Neural progenitor cell (in vitro differentiated cells): ENCODE measurements around the gene TAF4. TPM values are rescaled to one million over a fixed set of nuclear protein-coding genes. Genes with fewer than 3 reads are reported as not detected.
"Not testable (repeated sequence)": the region's sequence is repeated elsewhere in the genome, so short reads cannot be mapped to it uniquely, and the experiment has no call there.

Experiments
- DNase-seq: peaks from one replicate; pipeline ENCODE4 v3.0.0-alpha.2; 2016; ENCODE audit warnings: low spot score
- H2AFZ ChIP-seq: fragments of 200-600 bp; sonication (generic); replicated peaks from 2 replicates; pipeline ENCODE4 v1.6.1; 2016; ENCODE audit warnings: antibody characterized with exemption
- H3F3A ChIP-seq: fragments of 200-600 bp; sonication (generic); 2 replicates; pipeline ENCODE4 v1.6.1; 2016; ENCODE audit warnings: antibody characterized with exemption, low read depth
- H3K27ac ChIP-seq: fragments of 200-600 bp; sonication (generic); 2 replicates; pipeline ENCODE4 v1.5.1; 2016; ENCODE audit warnings: mild to moderate bottlenecking
- H3K27me3 ChIP-seq: fragments of 200-600 bp; sonication (generic); 2 replicates; pipeline ENCODE4 v1.6.1; 2016; ENCODE audit warnings: mild to moderate bottlenecking, moderate library complexity
- H3K36me3 ChIP-seq: fragments of 200-600 bp; sonication (generic); 2 replicates; pipeline ENCODE4 v1.5.1; 2016
- H3K4me1 ChIP-seq: fragments of 200-600 bp; sonication (generic); 2 replicates; pipeline ENCODE4 v1.6.1; 2016; ENCODE audit warnings: mixed run types
- H3K4me2 ChIP-seq: fragments of 200-600 bp; sonication (generic); 2 replicates; pipeline ENCODE4 v1.6.1; 2016
- H3K4me3 ChIP-seq: fragments of 200-600 bp; sonication (generic); 2 replicates; pipeline ENCODE4 v1.5.1; 2016
- H3K79me2 ChIP-seq: fragments of 200-600 bp; sonication (generic); 2 replicates; pipeline ENCODE4 v1.6.1; 2016; ENCODE audit warnings: low read depth
- H3K9ac ChIP-seq: fragments of 200-600 bp; sonication (generic); 2 replicates; pipeline ENCODE4 v1.6.1; 2016
- H3K9me3 ChIP-seq: fragments of 200-600 bp; sonication (generic); 2 replicates; pipeline ENCODE4 v1.5.1; 2016; ENCODE audit warnings: low read depth
- H4K20me1 ChIP-seq: fragments of 200-600 bp; sonication (generic); 2 replicates; pipeline ENCODE4 v1.6.1; 2016; ENCODE audit warnings: low read depth
- H3K27ac Mint-ChIP-seq: 3 replicates; pipeline ENCODE4 v1.8.0; 2021; ENCODE audit warnings: mixed read lengths
- H3K27me3 Mint-ChIP-seq: 2 replicates; pipeline ENCODE4 v1.8.0; 2022; ENCODE audit warnings: low read depth, mild to moderate bottlenecking, inconsistent platforms, moderate library complexity, mixed read lengths; ENCODE audit not compliant: insufficient read depth
- H3K36me3 Mint-ChIP-seq: 3 replicates; pipeline ENCODE4 v1.8.0; 2021; ENCODE audit warnings: mixed read lengths
- H3K4me1 Mint-ChIP-seq: 3 replicates; pipeline ENCODE4 v1.8.0; 2021; ENCODE audit warnings: mixed read lengths
- H3K4me3 Mint-ChIP-seq: 3 replicates; pipeline ENCODE4 v1.8.0; 2021; ENCODE audit warnings: mild to moderate bottlenecking, moderate library complexity, mixed read lengths
- H3K9me3 Mint-ChIP-seq: 3 replicates; pipeline ENCODE4 v1.8.0; 2020; ENCODE audit warnings: mixed read lengths
- EZH2 ChIP-seq: fragments of 200-600 bp; sonication (generic); IDR thresholded peaks from 2 replicates; pipeline ENCODE4 v1.6.1; 2017; ENCODE audit warnings: antibody characterized with exemption, mild to moderate bottlenecking, moderate library complexity
- EZH2phosphoT487 ChIP-seq: fragments of 200-600 bp; sonication (generic); IDR thresholded peaks from 2 replicates; pipeline ENCODE4 v1.6.1; 2017; ENCODE audit warnings: antibody characterized with exemption
- total RNA-seq: library from RNA; depleted of rRNA; stranded (reverse); fragments of >200 nt; gene quantifications from 2 replicates; pipeline ENCODE4 v1.2.3, GENCODE V29; 2015; ENCODE audit warnings: low replicate concordance
- TF ChIP-seq, protein P1 (sequence below): fragments of 200-600 bp; sonication (generic); IDR thresholded peaks from 2 replicates; pipeline ENCODE4 v1.5.1; 2017; ENCODE audit warnings: antibody characterized with exemption, mild to moderate bottlenecking

The TAF4 gene
- total RNA-seq, 1 donor from 2014 or later: 9.9 TPM

DNA sequence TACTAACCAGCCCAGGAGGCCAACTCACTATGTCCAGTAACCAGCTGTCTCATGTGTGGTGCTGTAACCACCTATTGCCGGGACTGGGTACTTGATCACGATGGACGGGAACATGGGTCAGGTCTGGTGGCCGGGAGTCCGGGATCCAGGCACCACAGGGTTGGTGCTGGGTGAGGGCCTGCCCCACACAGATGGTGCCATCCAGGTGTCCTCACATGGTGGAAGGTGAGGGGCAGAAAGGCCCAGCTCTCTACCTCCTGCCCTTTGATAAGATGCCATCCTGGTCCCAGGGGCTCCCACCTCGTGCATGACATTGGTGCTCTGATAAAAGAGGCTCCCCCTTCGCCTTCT, 116.3 kb downstream of the TAF4 start:
- DNase-seq: no peak
- no peak overlapping the region for H3K4me3 ChIP-seq
- H3K4me2 ChIP-seq: no peak overlapping the region
- no peak overlapping the region for H2AFZ ChIP-seq
- H3K79me2 ChIP-seq: no peaks in the 10 kb centered on the region
- no peaks in the 10 kb centered on the region for H3F3A ChIP-seq
- peaks cover 14% of the 10 kb centered on the region for H4K20me1 ChIP-seq
- no peak overlapping the region for H3K9ac ChIP-seq
- H3K36me3 Mint-ChIP-seq: no peaks in the 10 kb centered on the region
- no peaks in the 10 kb centered on the region for H3K36me3 ChIP-seq
- no peaks in the 10 kb centered on the region for H3K9me3 ChIP-seq
- no peaks in the 10 kb centered on the region for H3K27me3 ChIP-seq
- TF ChIP-seq EZH2phosphoT487 (no peak), EZH2 (no peak)
- TF ChIP-seq, protein P1, sequence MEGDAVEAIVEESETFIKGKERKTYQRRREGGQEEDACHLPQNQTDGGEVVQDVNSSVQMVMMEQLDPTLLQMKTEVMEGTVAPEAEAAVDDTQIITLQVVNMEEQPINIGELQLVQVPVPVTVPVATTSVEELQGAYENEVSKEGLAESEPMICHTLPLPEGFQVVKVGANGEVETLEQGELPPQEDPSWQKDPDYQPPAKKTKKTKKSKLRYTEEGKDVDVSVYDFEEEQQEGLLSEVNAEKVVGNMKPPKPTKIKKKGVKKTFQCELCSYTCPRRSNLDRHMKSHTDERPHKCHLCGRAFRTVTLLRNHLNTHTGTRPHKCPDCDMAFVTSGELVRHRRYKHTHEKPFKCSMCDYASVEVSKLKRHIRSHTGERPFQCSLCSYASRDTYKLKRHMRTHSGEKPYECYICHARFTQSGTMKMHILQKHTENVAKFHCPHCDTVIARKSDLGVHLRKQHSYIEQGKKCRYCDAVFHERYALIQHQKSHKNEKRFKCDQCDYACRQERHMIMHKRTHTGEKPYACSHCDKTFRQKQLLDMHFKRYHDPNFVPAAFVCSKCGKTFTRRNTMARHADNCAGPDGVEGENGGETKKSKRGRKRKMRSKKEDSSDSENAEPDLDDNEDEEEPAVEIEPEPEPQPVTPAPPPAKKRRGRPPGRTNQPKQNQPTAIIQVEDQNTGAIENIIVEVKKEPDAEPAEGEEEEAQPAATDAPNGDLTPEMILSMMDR: no peak
- H3K27ac Mint-ChIP-seq: no peak overlapping the region
- no peak overlapping the region for H3K4me3 Mint-ChIP-seq
- H3K27ac ChIP-seq: no peak overlapping the region
- H3K4me1 Mint-ChIP-seq: peaks cover 8% of the 10 kb centered on the region
- H3K4me1 ChIP-seq: no peaks in the 10 kb centered on the region
- H3K27me3 Mint-ChIP-seq: peaks cover 4% of the 10 kb centered on the region
- H3K9me3 Mint-ChIP-seq: no peaks in the 10 kb centered on the region

DNA sequence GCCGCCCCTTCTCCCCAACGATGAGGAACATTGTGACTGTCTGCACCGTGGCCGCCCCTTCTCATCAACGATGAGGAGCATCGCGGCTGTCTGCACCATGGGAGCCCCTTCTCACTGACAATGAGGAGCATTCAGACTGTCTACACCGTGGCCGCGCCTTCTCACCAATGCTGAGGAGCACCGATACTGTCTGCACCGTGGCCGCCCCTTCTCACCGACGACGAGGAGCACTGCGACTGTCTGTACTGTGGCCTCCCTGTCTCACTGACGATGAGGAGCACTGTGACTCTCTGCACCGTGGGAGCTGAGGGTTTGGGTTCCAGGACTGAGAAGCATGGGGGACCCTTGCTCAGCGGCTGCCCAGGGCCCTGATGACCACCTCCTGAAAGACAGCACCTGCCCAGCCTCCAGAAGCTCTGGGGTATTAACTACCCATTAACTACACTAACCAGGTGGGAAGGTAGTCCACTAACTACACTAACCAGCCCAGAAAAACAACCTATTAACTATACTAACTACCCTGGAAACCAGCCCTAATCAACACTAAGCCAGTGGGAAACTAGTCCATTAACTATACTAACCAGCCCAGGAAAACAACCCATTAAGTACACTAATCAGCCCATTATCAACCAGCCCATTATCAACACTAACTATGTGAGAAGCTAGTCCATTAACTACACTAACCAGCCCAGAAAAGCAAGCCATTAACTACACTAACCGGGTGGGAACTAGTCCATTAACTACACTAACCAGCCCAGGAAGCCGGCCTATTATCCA, 116.9 kb downstream of the TAF4 start:
- Histone ChIP-seq H4K20me1 (peaks cover 14% of the 10 kb centered on the region), H3K36me3 (no peaks in the 10 kb centered on the region), H3K4me2 (no peak overlapping the region), H3K27me3 (no peaks in the 10 kb centered on the region), H3K27ac (no peak overlapping the region), H3K9ac (no peak overlapping the region), H3K4me3 (no peak overlapping the region), H3K4me1 (no peaks in the 10 kb centered on the region), H3K79me2 (no peaks in the 10 kb centered on the region), H2AFZ (no peak overlapping the region), H3K9me3 (no peaks in the 10 kb centered on the region), H3F3A (no peaks in the 10 kb centered on the region)
- Mint-ChIP-seq H3K9me3 (no peaks in the 10 kb centered on the region), H3K4me3 (no peak overlapping the region), H3K27ac (no peak overlapping the region), H3K36me3 (no peaks in the 10 kb centered on the region), H3K27me3 (peaks cover 4% of the 10 kb centered on the region), H3K4me1 (peaks cover 8% of the 10 kb centered on the region)
- DNase-seq: no peak
- no peak for TF ChIP-seq EZH2
- TF ChIP-seq, protein P1: no peak
- TF ChIP-seq EZH2phosphoT487: no peak

DNA sequence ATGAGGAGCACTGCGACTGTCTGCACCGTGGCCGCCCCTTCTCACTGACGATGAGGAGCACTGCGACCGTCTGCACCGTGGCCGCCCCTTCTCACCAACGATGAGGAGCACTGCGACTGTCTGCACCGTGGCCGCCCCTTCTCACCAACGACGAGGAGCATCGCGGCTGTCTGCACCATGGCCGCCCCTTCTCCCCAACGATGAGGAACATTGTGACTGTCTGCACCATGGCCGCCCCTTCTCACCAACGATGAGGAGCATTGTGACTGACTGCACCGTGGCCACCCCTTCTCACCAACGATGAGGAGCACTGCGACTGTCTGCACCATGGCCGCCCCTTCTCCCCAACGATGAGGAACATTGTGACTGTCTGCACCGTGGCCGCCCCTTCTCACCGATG, 117.6 kb downstream of the TAF4 start:
- H3K9ac ChIP-seq, H3K36me3 ChIP-seq, H3K9me3 Mint-ChIP-seq, H3K36me3 Mint-ChIP-seq, H3K27me3 ChIP-seq, H2AFZ ChIP-seq, H3K9me3 ChIP-seq, H3K4me3 ChIP-seq, H3K4me2 ChIP-seq, H3K4me1 ChIP-seq, H3K27ac Mint-ChIP-seq, H3K4me3 Mint-ChIP-seq, H3K27ac ChIP-seq, H3K79me2 ChIP-seq, H3K4me1 Mint-ChIP-seq, H3F3A ChIP-seq, H3K27me3 Mint-ChIP-seq, DNase-seq: not testable (repeated sequence)
- peaks cover 14% of the 10 kb centered on the region for H4K20me1 ChIP-seq

DNA sequence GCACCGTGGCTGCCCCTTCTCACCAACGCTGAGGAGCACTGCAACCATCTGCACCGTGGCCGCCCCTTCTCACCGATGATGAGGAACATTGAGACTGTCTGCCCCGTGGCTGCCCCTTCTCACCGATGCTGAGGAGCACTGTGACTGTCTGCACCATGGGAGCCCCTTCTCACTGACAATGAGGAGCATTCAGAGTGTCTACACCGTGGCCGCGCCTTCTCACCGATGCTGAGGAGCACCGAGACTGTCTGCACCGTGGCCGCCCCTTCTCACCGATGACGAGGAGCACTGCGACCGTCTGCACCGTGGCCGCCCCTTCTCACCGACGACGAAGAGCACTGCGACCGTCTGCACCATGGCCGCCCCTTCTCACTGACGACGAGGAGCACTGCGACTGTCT, 120.2 kb downstream of the TAF4 start:
- H3K4me3 ChIP-seq, H3K9me3 ChIP-seq, H3K9me3 Mint-ChIP-seq, H3K36me3 Mint-ChIP-seq, H3K36me3 ChIP-seq, H3K4me1 Mint-ChIP-seq, H3K27me3 ChIP-seq, H3K9ac ChIP-seq, H3K4me1 ChIP-seq, H3K27ac ChIP-seq, H3K4me3 Mint-ChIP-seq, H3K79me2 ChIP-seq, H3K27ac Mint-ChIP-seq, DNase-seq, H3K4me2 ChIP-seq, H3K27me3 Mint-ChIP-seq, H2AFZ ChIP-seq, H3F3A ChIP-seq, H4K20me1 ChIP-seq: not testable (repeated sequence)

DNA sequence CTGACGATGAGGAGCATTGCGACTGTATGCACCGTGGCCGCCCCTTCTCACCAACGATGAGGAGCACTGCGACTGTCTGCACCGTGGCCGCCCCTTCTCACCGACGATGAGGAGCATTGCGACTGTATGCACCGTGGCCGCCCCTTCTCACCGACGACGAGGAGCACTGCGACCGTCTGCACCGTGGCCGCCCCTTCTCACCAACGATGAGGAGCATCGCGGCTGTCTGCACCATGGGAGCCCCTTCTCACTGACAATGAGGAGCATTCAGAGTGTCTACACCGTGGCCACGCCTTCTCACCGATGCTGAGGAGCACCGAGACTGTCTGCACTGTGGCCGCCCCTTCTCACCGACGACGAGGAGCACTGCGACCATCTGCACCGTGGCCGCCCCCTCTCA, 120.7 kb downstream of the TAF4 start:
- H3K27me3 ChIP-seq, H3K79me2 ChIP-seq, H3K9me3 Mint-ChIP-seq, H3K4me3 Mint-ChIP-seq, H3K4me1 Mint-ChIP-seq, DNase-seq, H3K9ac ChIP-seq, H3K36me3 ChIP-seq, H3K36me3 Mint-ChIP-seq, H3K27ac Mint-ChIP-seq, H3K4me3 ChIP-seq, H3K4me1 ChIP-seq, H3K9me3 ChIP-seq, H3F3A ChIP-seq, H2AFZ ChIP-seq, H3K4me2 ChIP-seq, H4K20me1 ChIP-seq, H3K27me3 Mint-ChIP-seq, H3K27ac ChIP-seq: not testable (repeated sequence)
